K562 (cell line): Measurements from ENCODE around the gene SERPING1. TPM values are rescaled to one million over a fixed set of nuclear protein-coding genes. Genes with fewer than 3 reads are reported as not detected.

Experiments used
- CEBPZ ChIP-seq: fragments of 150-350 bp; IDR thresholded peaks from 2 replicates; pipeline ENCODE4 v1.6.1; 2014; ENCODE audit warnings: low read depth, mild to moderate bottlenecking, low read length, borderline replicate concordance
- EGR1 ChIP-seq: fragments of 450-650 bp; conservative IDR thresholded peaks from 2 replicates; pipeline ENCODE4 v1.6.1; 2017; ENCODE audit warnings: mild to moderate bottlenecking
- ELF4 ChIP-seq: fragments of 450-650 bp; formaldehyde crosslinking; IDR thresholded peaks from 2 replicates; pipeline ENCODE4 v1.4.0; 2022; ENCODE audit warnings: missing genetic modification characterization
- ETS1 ChIP-seq: conservative IDR thresholded peaks from 2 replicates; pipeline ENCODE4 v1.6.1; 2011; ENCODE audit warnings: low read depth, mild to moderate bottlenecking, low read length; ENCODE audit not compliant: control insufficient read depth
- FOXO4 ChIP-seq: fragments of 450-650 bp; formaldehyde crosslinking; IDR thresholded peaks from 2 replicates; pipeline ENCODE4 v1.4.0; 2020; ENCODE audit warnings: mild to moderate bottlenecking, moderate library complexity
- HSF4 ChIP-seq: fragments of 250-450 bp; sonication (Bioruptor Pico); IDR thresholded peaks from 2 replicates; pipeline ENCODE4 v2.1.2; 2022; ENCODE audit warnings: mild to moderate bottlenecking, moderate library complexity, borderline replicate concordance
- PHB ChIP-seq: fragments of 250-450 bp; sonication (Bioruptor Pico); IDR thresholded peaks from 2 replicates; pipeline ENCODE4 v1.5.0; 2021
- POLR2AphosphoS2 ChIP-seq: IDR thresholded peaks from 2 replicates; pipeline ENCODE4 v1.6.1; 2012; ENCODE audit warnings: low read length, improper control_type of control experiment
- RBFOX2 ChIP-seq: fragments of 200-400 bp; formaldehyde crosslinking; IDR thresholded peaks from 2 replicates; pipeline ENCODE4 v1.6.1; 2017; ENCODE audit warnings: low read depth, mild to moderate bottlenecking, low read length, moderate library complexity
- RBM22 ChIP-seq: fragments of 200-400 bp; formaldehyde crosslinking; IDR thresholded peaks from 2 replicates; pipeline ENCODE4 v1.6.1; 2018; ENCODE audit warnings: low read length, low read depth; ENCODE audit not compliant: poor library complexity, severe bottlenecking
- SMAD1 ChIP-seq: fragments of 150-350 bp; IDR thresholded peaks from 2 replicates; pipeline ENCODE4 v1.6.1; 2014; ENCODE audit warnings: low read length, low read depth; ENCODE audit not compliant: partially characterized antibody
- SOX6 ChIP-seq: fragments of 450-650 bp; IDR thresholded peaks from 2 replicates; pipeline ENCODE4 v1.6.1; 2014; ENCODE audit warnings: mild to moderate bottlenecking
- TFAP4 ChIP-seq: sonication (generic); formaldehyde crosslinking; IDR thresholded peaks from 2 replicates; pipeline ENCODE4 v1.8.0; 2022; ENCODE audit warnings: missing genetic modification reagents, mild to moderate bottlenecking, moderate library complexity, borderline replicate concordance
- ZNF511 ChIP-seq: sonication (generic); formaldehyde crosslinking; IDR thresholded peaks from 2 replicates; pipeline ENCODE4 v1.8.0; 2022; ENCODE audit warnings: mild to moderate bottlenecking, missing genetic modification reagents
- ZNF512 ChIP-seq: IDR thresholded peaks from 2 replicates; pipeline ENCODE4 v1.6.1; 2016; ENCODE audit warnings: missing genetic modification characterization, missing compliant biosample characterization
- ZSCAN29 ChIP-seq: fragments of 450-650 bp; IDR thresholded peaks from 2 replicates; pipeline ENCODE4 v1.6.1; 2017
- polyA plus RNA-seq, 8 experiments: library from polyadenylated mRNA; depleted of rRNA in 4 of 8; stranded (reverse) in 5 of 8; unstranded in 3 of 8; fragments of >200 nt; fragmentation: Nextera tagmentation in 2 of 8; fragmentation: Illumina TruSeq in 1 of 8; extraction: Ambion mirVana in 2 of 8; extraction: Trizol in 1 of 8; gene quantifications; 2 replicates each; pipeline versions ENCODE4 v1.2.1 to v1.2.3, GENCODE V29; 2011 to 2014; ENCODE audit warnings: inconsistent platforms in 1 of 8, missing spikeins in 1 of 8
- total RNA-seq, 7 experiments: library from RNA; depleted of rRNA in 6 of 7; stranded (reverse); fragments of >200 nt in 6 of 7; fragmentation: Illumina TruSeq in 2 of 7; extraction: Trizol in 2 of 7; gene quantifications; 2 replicates each; pipeline versions ENCODE4 v1.2.1 to v1.2.3, GENCODE V29; 2011 to 2021; ENCODE audit warnings: low replicate concordance in 1 of 7

The SERPING1 gene
- total and polyA plus RNA-seq, 9 of the 15 experiments (the other 6 are each of a cell fraction or from before 2014, with no cell fraction given), result 0.10 to 1.00 (median 0.21) TPM; not detected in 2

GRCh38 chr11:57647960-57648800 is 50.7 kb downstream of the SERPING1 start (continued):
- no peak for TF ChIP-seq RBM22
- no peak for TF ChIP-seq FOXO4 (CRISPR knock-in tag)
- TF ChIP-seq SMAD1, result peak; percentile 68
- TF ChIP-seq ELF4 (CRISPR knock-in tag), result no peak
- peak; percentile 94 for TF ChIP-seq SOX6
- TF ChIP-seq EGR1, result peak; percentile 98
- no peak for TF ChIP-seq CEBPZ
- no peak for TF ChIP-seq HSF4 (CRISPR knock-in tag)
- no peak for TF ChIP-seq ZNF512 (tag)
- peak; percentile 78; the same call in 1 of the 2 replicates for TF ChIP-seq ETS1
- no peak for TF ChIP-seq PHB
- no peak for TF ChIP-seq RBFOX2
- TF ChIP-seq ZSCAN29, result no peak
- peak; percentile 92 for TF ChIP-seq TFAP4
- no peak for TF ChIP-seq POLR2AphosphoS2
- no peak for TF ChIP-seq ZNF511
